HCT116 (cell line): ENCODE results near the gene BCL7A.

Source experiments
- CEBPB ChIP-seq: IDR thresholded peaks from 2 replicates; pipeline ENCODE4 v1.6.1; 2012; ENCODE audit warnings: low read depth
- ELF1 ChIP-seq: IDR thresholded peaks from 2 replicates; pipeline ENCODE4 v1.6.1; 2012; ENCODE audit warnings: low read depth, borderline replicate concordance
- EZH2 ChIP-seq: fragments of 200-600 bp; sonication (generic); IDR thresholded peaks from 2 replicates; pipeline ENCODE4 v1.6.1; 2017; ENCODE audit warnings: antibody characterized with exemption, mixed run types
- EZH2phosphoT487 ChIP-seq: fragments of 200-600 bp; IDR thresholded peaks from 2 replicates; pipeline ENCODE4 v1.6.1; 2018; ENCODE audit warnings: antibody characterized with exemption, borderline replicate concordance
- JUND ChIP-seq: IDR thresholded peaks from 2 replicates; pipeline ENCODE4 v1.6.1; 2012
- POLR2A ChIP-seq: IDR thresholded peaks from 2 replicates; pipeline ENCODE4 v1.7.0; 2011; ENCODE audit warnings: borderline replicate concordance; ENCODE audit not compliant: insufficient read depth, insufficient read length; ENCODE audit errors: extremely low read depth
- SIN3A ChIP-seq: IDR thresholded peaks from 2 replicates; pipeline ENCODE4 v1.6.1; 2012; ENCODE audit warnings: low read depth
- SP1 ChIP-seq: IDR thresholded peaks from 2 replicates; pipeline ENCODE4 v1.6.1; 2012; ENCODE audit warnings: low read depth
- SRF ChIP-seq: IDR thresholded peaks from 2 replicates; pipeline ENCODE4 v1.6.1; 2012; ENCODE audit warnings: low read depth
- YY1 ChIP-seq: IDR thresholded peaks from 2 replicates; pipeline ENCODE4 v1.6.1; 2011; ENCODE audit warnings: low read length, low read depth, moderate library complexity, mild to moderate bottlenecking; ENCODE audit not compliant: insufficient replicate concordance; ENCODE audit errors: extremely low read depth
- ZNF274 ChIP-seq: fragments of 200-500 bp; sonication (Bioruptor generic); IDR thresholded peaks from 2 replicates; pipeline ENCODE4 v1.6.1; 2014; ENCODE audit warnings: mild to moderate bottlenecking, low read depth, low read length, inconsistent platforms
- TF ChIP-seq, protein P1 (sequence below), 3 experiments: fragments of 200-600 bp in 1 of 3; sonication (generic) in 1 of 3; IDR thresholded peaks in 2 of 3; conservative IDR thresholded peaks in 1 of 3; 2 replicates each; pipeline ENCODE4 v1.5.1; 2012 to 2017; ENCODE audit warnings: low read depth in 2 of 3, low read length in 2 of 3, antibody characterized with exemption in 1 of 3, borderline replicate concordance in 1 of 3, control low read depth in 1 of 3, mild to moderate bottlenecking in 1 of 3, mixed read lengths in 1 of 3, mixed run types in 1 of 3, moderate library complexity in 1 of 3; ENCODE audit not compliant: insufficient read depth in 1 of 3
- TF ChIP-seq, protein P2 (sequence below): IDR thresholded peaks from 2 replicates; pipeline ENCODE4 v1.6.1; 2012
- TF ChIP-seq, protein P3 (sequence below): IDR thresholded peaks from 2 replicates; pipeline ENCODE4 v1.6.1; 2012

DNA sequence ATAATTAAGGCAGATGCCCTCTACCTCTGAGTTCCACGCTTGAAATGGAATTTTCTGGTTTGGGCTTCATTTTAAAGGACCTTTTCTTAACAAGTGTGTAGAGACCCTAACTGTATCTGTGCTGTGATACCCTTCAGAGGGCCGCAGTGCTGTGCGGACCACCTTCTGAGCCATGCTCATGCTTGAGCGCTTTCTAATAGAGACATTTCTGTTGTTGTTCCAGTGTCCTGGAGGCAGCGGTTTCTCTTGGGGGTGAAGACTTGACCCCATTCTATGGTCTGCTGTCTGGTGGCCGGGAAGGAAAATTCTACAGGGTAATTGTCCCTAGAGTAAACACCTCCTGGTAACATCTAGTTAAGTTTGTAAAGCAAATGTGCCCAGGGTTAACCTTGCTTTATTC lies 46.7 kb upstream of the BCL7A start:
- TF ChIP-seq, protein P1, sequence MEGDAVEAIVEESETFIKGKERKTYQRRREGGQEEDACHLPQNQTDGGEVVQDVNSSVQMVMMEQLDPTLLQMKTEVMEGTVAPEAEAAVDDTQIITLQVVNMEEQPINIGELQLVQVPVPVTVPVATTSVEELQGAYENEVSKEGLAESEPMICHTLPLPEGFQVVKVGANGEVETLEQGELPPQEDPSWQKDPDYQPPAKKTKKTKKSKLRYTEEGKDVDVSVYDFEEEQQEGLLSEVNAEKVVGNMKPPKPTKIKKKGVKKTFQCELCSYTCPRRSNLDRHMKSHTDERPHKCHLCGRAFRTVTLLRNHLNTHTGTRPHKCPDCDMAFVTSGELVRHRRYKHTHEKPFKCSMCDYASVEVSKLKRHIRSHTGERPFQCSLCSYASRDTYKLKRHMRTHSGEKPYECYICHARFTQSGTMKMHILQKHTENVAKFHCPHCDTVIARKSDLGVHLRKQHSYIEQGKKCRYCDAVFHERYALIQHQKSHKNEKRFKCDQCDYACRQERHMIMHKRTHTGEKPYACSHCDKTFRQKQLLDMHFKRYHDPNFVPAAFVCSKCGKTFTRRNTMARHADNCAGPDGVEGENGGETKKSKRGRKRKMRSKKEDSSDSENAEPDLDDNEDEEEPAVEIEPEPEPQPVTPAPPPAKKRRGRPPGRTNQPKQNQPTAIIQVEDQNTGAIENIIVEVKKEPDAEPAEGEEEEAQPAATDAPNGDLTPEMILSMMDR (IDR thresholded peaks at IDR 0.05 in 2 of 3, conservative IDR thresholded peaks at IDR 0.05 in 1 of 3; ENCODE audit: borderline replicate concordance in 1 of 3, insufficient read depth in 1 of 3, low read depth in 2 of 3, low read length in 2 of 3) = no peak
- TF ChIP-seq EZH2 (no peak), POLR2A (no peak), YY1 (no peak), SP1 (no peak), ELF1 (no peak), SIN3A (no peak), ZNF274 (no peak), CEBPB (no peak), SRF (no peak), JUND (no peak), EZH2phosphoT487 (no peak)
- TF ChIP-seq, protein P2, sequence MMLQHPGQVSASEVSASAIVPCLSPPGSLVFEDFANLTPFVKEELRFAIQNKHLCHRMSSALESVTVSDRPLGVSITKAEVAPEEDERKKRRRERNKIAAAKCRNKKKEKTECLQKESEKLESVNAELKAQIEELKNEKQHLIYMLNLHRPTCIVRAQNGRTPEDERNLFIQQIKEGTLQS = no peak
- TF ChIP-seq, protein P3, sequence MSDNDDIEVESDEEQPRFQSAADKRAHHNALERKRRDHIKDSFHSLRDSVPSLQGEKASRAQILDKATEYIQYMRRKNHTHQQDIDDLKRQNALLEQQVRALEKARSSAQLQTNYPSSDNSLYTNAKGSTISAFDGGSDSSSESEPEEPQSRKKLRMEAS = no peak
